ENCODE data around the gene SBNO2. TPM values are rescaled to one million over a fixed set of nuclear protein-coding genes. Genes with fewer than 3 reads are reported as not detected.
A peak's percentile ranks its signal among the peaks of the same experiment; 100 is the strongest.

The SBNO2 gene
- total and polyA plus RNA-seq, 9 of the 15 experiments (the other 6 are each of a cell fraction or from before 2014, with no cell fraction given), result 0.01 to 46.2 (median 6.7) TPM

DNA sequence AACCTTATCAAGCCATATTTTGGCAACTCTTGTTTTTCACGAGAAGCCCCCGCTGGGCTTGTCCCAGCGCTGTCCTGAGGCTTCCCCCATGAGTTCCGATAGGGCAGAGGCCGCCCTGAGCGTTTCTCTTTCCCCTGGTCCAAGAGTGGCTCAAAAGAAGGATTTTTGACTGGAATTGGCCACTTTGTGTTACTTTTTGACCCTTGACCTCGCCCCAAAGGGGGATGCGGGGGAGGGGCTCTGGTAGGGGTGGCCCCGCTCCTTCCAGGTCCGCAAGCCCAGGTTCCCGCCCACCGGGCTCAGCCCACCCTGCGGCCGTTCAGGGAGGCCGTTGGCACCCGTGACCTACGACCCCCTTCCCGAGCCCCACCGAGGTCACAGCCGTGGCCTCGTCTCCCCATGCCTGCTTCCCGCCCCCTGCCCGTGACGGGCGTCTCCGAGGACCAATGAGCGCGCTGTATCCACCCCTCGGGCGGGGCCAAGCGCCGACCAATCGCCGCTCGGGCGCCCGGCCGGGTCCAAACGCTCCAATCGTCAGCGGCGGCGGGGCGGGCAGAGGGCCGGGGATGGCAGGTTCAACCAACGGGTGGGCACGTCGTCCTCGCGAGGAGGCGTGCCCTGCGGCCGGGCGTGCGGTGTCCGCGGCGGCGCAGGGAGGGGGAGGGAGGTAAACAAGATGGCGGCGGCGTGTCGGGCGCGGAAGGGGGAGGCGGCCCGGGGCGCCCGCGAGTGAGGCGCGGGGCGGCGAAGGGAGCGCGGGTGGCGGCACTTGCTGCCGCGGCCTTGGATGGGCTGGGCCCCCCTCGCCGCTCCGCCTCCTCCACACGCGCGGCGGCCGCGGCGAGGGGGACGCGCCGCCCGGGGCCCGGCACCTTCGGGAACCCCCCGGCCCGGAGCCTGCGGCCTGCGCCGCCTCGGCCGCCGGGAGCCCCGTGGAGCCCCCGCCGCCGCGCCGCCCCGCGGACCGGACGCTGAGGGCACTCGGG, 31.3 kb upstream of the SBNO2 start, which contains the start of gene STK11 (continued):
- TF ChIP-seq, protein P1, sequence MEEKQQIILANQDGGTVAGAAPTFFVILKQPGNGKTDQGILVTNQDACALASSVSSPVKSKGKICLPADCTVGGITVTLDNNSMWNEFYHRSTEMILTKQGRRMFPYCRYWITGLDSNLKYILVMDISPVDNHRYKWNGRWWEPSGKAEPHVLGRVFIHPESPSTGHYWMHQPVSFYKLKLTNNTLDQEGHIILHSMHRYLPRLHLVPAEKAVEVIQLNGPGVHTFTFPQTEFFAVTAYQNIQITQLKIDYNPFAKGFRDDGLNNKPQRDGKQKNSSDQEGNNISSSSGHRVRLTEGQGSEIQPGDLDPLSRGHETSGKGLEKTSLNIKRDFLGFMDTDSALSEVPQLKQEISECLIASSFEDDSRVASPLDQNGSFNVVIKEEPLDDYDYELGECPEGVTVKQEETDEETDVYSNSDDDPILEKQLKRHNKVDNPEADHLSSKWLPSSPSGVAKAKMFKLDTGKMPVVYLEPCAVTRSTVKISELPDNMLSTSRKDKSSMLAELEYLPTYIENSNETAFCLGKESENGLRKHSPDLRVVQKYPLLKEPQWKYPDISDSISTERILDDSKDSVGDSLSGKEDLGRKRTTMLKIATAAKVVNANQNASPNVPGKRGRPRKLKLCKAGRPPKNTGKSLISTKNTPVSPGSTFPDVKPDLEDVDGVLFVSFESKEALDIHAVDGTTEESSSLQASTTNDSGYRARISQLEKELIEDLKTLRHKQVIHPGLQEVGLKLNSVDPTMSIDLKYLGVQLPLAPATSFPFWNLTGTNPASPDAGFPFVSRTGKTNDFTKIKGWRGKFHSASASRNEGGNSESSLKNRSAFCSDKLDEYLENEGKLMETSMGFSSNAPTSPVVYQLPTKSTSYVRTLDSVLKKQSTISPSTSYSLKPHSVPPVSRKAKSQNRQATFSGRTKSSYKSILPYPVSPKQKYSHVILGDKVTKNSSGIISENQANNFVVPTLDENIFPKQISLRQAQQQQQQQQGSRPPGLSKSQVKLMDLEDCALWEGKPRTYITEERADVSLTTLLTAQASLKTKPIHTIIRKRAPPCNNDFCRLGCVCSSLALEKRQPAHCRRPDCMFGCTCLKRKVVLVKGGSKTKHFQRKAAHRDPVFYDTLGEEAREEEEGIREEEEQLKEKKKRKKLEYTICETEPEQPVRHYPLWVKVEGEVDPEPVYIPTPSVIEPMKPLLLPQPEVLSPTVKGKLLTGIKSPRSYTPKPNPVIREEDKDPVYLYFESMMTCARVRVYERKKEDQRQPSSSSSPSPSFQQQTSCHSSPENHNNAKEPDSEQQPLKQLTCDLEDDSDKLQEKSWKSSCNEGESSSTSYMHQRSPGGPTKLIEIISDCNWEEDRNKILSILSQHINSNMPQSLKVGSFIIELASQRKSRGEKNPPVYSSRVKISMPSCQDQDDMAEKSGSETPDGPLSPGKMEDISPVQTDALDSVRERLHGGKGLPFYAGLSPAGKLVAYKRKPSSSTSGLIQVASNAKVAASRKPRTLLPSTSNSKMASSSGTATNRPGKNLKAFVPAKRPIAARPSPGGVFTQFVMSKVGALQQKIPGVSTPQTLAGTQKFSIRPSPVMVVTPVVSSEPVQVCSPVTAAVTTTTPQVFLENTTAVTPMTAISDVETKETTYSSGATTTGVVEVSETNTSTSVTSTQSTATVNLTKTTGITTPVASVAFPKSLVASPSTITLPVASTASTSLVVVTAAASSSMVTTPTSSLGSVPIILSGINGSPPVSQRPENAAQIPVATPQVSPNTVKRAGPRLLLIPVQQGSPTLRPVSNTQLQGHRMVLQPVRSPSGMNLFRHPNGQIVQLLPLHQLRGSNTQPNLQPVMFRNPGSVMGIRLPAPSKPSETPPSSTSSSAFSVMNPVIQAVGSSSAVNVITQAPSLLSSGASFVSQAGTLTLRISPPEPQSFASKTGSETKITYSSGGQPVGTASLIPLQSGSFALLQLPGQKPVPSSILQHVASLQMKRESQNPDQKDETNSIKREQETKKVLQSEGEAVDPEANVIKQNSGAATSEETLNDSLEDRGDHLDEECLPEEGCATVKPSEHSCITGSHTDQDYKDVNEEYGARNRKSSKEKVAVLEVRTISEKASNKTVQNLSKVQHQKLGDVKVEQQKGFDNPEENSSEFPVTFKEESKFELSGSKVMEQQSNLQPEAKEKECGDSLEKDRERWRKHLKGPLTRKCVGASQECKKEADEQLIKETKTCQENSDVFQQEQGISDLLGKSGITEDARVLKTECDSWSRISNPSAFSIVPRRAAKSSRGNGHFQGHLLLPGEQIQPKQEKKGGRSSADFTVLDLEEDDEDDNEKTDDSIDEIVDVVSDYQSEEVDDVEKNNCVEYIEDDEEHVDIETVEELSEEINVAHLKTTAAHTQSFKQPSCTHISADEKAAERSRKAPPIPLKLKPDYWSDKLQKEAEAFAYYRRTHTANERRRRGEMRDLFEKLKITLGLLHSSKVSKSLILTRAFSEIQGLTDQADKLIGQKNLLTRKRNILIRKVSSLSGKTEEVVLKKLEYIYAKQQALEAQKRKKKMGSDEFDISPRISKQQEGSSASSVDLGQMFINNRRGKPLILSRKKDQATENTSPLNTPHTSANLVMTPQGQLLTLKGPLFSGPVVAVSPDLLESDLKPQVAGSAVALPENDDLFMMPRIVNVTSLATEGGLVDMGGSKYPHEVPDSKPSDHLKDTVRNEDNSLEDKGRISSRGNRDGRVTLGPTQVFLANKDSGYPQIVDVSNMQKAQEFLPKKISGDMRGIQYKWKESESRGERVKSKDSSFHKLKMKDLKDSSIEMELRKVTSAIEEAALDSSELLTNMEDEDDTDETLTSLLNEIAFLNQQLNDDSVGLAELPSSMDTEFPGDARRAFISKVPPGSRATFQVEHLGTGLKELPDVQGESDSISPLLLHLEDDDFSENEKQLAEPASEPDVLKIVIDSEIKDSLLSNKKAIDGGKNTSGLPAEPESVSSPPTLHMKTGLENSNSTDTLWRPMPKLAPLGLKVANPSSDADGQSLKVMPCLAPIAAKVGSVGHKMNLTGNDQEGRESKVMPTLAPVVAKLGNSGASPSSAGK (IDR thresholded peaks at IDR 0.05), result peak; percentile 64
- TF ChIP-seq FUS (optimal IDR thresholded peaks at IDR 0.05; ENCODE audit: low read depth, low read length) (no peak), MEF2A (IDR thresholded peaks at IDR 0.05; ENCODE audit: control insufficient read depth, low read depth, low read length) (no peak), HNRNPH1 (optimal IDR thresholded peaks at IDR 0.05; ENCODE audit: low read depth, low read length) (no peak)
- TF ChIP-seq, protein P2, sequence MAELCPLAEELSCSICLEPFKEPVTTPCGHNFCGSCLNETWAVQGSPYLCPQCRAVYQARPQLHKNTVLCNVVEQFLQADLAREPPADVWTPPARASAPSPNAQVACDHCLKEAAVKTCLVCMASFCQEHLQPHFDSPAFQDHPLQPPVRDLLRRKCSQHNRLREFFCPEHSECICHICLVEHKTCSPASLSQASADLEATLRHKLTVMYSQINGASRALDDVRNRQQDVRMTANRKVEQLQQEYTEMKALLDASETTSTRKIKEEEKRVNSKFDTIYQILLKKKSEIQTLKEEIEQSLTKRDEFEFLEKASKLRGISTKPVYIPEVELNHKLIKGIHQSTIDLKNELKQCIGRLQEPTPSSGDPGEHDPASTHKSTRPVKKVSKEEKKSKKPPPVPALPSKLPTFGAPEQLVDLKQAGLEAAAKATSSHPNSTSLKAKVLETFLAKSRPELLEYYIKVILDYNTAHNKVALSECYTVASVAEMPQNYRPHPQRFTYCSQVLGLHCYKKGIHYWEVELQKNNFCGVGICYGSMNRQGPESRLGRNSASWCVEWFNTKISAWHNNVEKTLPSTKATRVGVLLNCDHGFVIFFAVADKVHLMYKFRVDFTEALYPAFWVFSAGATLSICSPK (IDR thresholded peaks at IDR 0.05; ENCODE audit: borderline replicate concordance), result no peak
- TF ChIP-seq, protein P3, sequence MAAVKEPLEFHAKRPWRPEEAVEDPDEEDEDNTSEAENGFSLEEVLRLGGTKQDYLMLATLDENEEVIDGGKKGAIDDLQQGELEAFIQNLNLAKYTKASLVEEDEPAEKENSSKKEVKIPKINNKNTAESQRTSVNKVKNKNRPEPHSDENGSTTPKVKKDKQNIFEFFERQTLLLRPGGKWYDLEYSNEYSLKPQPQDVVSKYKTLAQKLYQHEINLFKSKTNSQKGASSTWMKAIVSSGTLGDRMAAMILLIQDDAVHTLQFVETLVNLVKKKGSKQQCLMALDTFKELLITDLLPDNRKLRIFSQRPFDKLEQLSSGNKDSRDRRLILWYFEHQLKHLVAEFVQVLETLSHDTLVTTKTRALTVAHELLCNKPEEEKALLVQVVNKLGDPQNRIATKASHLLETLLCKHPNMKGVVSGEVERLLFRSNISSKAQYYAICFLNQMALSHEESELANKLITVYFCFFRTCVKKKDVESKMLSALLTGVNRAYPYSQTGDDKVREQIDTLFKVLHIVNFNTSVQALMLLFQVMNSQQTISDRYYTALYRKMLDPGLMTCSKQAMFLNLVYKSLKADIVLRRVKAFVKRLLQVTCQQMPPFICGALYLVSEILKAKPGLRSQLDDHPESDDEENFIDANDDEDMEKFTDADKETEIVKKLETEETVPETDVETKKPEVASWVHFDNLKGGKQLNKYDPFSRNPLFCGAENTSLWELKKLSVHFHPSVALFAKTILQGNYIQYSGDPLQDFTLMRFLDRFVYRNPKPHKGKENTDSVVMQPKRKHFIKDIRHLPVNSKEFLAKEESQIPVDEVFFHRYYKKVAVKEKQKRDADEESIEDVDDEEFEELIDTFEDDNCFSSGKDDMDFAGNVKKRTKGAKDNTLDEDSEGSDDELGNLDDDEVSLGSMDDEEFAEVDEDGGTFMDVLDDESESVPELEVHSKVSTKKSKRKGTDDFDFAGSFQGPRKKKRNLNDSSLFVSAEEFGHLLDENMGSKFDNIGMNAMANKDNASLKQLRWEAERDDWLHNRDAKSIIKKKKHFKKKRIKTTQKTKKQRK (IDR thresholded peaks at IDR 0.05; ENCODE audit: borderline replicate concordance, low read depth, low read length), result peak; percentile 86; the same call in 1 of the 2 replicates
